GM12865 (cell line): ENCODE measurements around the gene CACNB1.

Experiments
- DNase-seq: peaks from one replicate; pipeline ENCODE4 v3.0.0; 2010; ENCODE audit warnings: low read depth
- H3K4me3 ChIP-seq: 2 replicates; pipeline ENCODE4 v1.5.1; 2011; ENCODE audit warnings: mild to moderate bottlenecking, low read depth, low read length, control low read depth
- CTCF ChIP-seq: IDR thresholded peaks from 2 replicates; pipeline ENCODE4 v1.5.1; 2011; ENCODE audit warnings: low read length, control low read depth, low read depth, inconsistent platforms; ENCODE audit not compliant: insufficient read depth; ENCODE audit errors: missing control alignments

The CACNB1 gene

GRCh38 chr17:39151150-39151942 is 46.1 kb downstream of the CACNB1 start, which contains the start of gene PLXDC1:
PLXDC1 (minus strand) TSS chr17:39151637; CDS start chr17:39151437, 200 bp downstream.
- no peak for DNase-seq
- H3K4me3 ChIP-seq, result no peak within 1 kb of the TSS
- TF ChIP-seq CTCF, result no peak

- H3K4me3 ChIP-seq, result no peak overlapping the region
- no peak for TF ChIP-seq CTCF
- DNase-seq, result no peak
These were observed 46.7 kb downstream of the CACNB1 start for GRCh38 chr17:39150795-39151149.

GRCh38 chr17:39150104-39150634 is 47.3 kb downstream of the CACNB1 start:
- DNase-seq, result no peak
- no peak overlapping the region for H3K4me3 ChIP-seq
- no peak for TF ChIP-seq CTCF

- TF ChIP-seq CTCF, result no peak
- DNase-seq, result no peak
- no peak overlapping the region for H3K4me3 ChIP-seq
These were observed 50.0 kb downstream of the CACNB1 start for GRCh38 chr17:39147221-39148185.

- H3K4me3 ChIP-seq, result no peak overlapping the region
- no peak for TF ChIP-seq CTCF
- no peak for DNase-seq
These were observed 51.2 kb downstream of the CACNB1 start for GRCh38 chr17:39146273-39146672.

GRCh38 chr17:39145143-39145542 is 52.3 kb downstream of the CACNB1 start:
- TF ChIP-seq CTCF, result no peak
- no peak overlapping the region for H3K4me3 ChIP-seq
- DNase-seq, result no peak
